ENCODE data around the gene CD3D.

DNA sequence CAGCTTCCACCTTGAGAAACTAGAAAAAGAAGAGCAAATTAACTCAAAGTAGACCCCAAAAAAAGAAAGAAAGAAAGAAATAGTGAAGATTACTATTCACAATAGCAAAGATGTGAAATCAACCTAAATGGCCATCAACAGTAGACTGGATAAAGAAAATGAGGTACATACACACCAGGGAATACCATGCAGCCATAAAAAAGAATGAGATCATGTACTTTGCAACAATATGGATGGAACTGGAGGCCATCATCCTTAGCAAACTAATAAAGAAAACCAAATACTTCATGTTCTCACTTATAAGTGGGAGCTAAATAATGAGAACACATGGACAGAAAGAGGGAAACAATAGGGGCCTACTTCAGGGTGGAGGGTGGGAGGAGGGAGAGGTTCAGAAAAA is 13.8 kb downstream of the CD3D start:
- no peak for TF ChIP-seq POLR2AphosphoS5 (IDR thresholded peaks at IDR 0.05; ENCODE audit: insufficient read depth in 1 of 2, low read depth in 1 of 2)
- TF ChIP-seq, protein P1, sequence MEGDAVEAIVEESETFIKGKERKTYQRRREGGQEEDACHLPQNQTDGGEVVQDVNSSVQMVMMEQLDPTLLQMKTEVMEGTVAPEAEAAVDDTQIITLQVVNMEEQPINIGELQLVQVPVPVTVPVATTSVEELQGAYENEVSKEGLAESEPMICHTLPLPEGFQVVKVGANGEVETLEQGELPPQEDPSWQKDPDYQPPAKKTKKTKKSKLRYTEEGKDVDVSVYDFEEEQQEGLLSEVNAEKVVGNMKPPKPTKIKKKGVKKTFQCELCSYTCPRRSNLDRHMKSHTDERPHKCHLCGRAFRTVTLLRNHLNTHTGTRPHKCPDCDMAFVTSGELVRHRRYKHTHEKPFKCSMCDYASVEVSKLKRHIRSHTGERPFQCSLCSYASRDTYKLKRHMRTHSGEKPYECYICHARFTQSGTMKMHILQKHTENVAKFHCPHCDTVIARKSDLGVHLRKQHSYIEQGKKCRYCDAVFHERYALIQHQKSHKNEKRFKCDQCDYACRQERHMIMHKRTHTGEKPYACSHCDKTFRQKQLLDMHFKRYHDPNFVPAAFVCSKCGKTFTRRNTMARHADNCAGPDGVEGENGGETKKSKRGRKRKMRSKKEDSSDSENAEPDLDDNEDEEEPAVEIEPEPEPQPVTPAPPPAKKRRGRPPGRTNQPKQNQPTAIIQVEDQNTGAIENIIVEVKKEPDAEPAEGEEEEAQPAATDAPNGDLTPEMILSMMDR (IDR thresholded peaks at IDR 0.05) = no peak
